ENCODE measurements around the gene SYNE2.
A peak's percentile ranks its signal among the peaks of the same experiment; 100 is the strongest.
"Not testable (repeated sequence)": the region's sequence is repeated elsewhere in the genome, so short reads cannot be mapped to it uniquely, and the experiment has no call there.

The SYNE2 gene

GRCh38 chr14:64159588-64159987 is 306.8 kb downstream of the SYNE2 start:
- no peak for DNase-seq

- no peak for DNase-seq
Measured at GRCh38 chr14:64170181-64170580, 317.4 kb downstream of the SYNE2 start.

GRCh38 chr14:64174922-64175782 is 322.3 kb downstream of the SYNE2 start:
- no peak for DNase-seq

GRCh38 chr14:64176330-64176729 is 323.5 kb downstream of the SYNE2 start:
- no peak for DNase-seq

GRCh38 chr14:64178814-64179213 is 326.0 kb downstream of the SYNE2 start:
- no peak for DNase-seq

GRCh38 chr14:64182908-64183307 is 330.1 kb downstream of the SYNE2 start:
- DNase-seq = not testable (repeated sequence)

GRCh38 chr14:64184103-64184729 is 331.4 kb downstream of the SYNE2 start:
- DNase-seq = no peak

- DNase-seq = no peak
Measured at GRCh38 chr14:64185184-64185583, 332.4 kb downstream of the SYNE2 start.

GRCh38 chr14:64186231-64187129 is 333.7 kb downstream of the SYNE2 start:
- no peak for DNase-seq

GRCh38 chr14:64187331-64187730 is 334.5 kb downstream of the SYNE2 start:
- DNase-seq = no peak

- DNase-seq = no peak
Measured at GRCh38 chr14:64190974-64191502, 338.2 kb downstream of the SYNE2 start.

GRCh38 chr14:64191756-64192155 is 339.0 kb downstream of the SYNE2 start:
- no peak for DNase-seq

GRCh38 chr14:64193821-64194220 is 341.0 kb downstream of the SYNE2 start:
- DNase-seq = no peak

GRCh38 chr14:64194404-64194803 is 341.6 kb downstream of the SYNE2 start:
- DNase-seq = no peak

- no peak for DNase-seq
Measured at GRCh38 chr14:64195199-64195598, 342.4 kb downstream of the SYNE2 start.

GRCh38 chr14:64196056-64196455 is 343.3 kb downstream of the SYNE2 start:
- no peak for DNase-seq

- DNase-seq = peak; percentile 88
Measured at GRCh38 chr14:64196814-64197411, 344.1 kb downstream of the SYNE2 start.

GRCh38 chr14:64197996-64198395 is 345.2 kb downstream of the SYNE2 start:
- no peak for DNase-seq

GRCh38 chr14:64198486-64198885 is 345.7 kb downstream of the SYNE2 start:
- DNase-seq = no peak

- no peak for DNase-seq
Measured at GRCh38 chr14:64200170-64200569, 347.4 kb downstream of the SYNE2 start.

- DNase-seq = no peak
Measured at GRCh38 chr14:64201296-64201695, 348.5 kb downstream of the SYNE2 start.

GRCh38 chr14:64201921-64202545 is 349.2 kb downstream of the SYNE2 start:
- DNase-seq = no peak
